PFSK-1 (cell line): ENCODE results near the gene NT5C1A.

Experiments
- POLR2AphosphoS5 ChIP-seq: IDR thresholded peaks from 2 replicates; pipeline ENCODE4 v1.6.1; 2012; ENCODE audit warnings: low read depth, mild to moderate bottlenecking, control low read depth, low read length, moderate library complexity
- TAF1 ChIP-seq: IDR thresholded peaks from 2 replicates; pipeline ENCODE4 v1.6.1; 2012; ENCODE audit warnings: low read length, control low read depth, borderline replicate concordance; ENCODE audit not compliant: insufficient read depth

- TF ChIP-seq TAF1, result no peak
- no peak for TF ChIP-seq POLR2AphosphoS5
Observed at GRCh38 chr1:39676948-39677548, 5.1 kb upstream of the NT5C1A start.
